Bronchial epithelial cell (primary cell): ENCODE data around the gene OR6B3. TPM values are rescaled to one million over a fixed set of nuclear protein-coding genes. Genes with fewer than 3 reads are reported as not detected.

Source experiments
- DNase-seq: peaks from one replicate; pipeline ENCODE4 v3.0.0-alpha.2; 2010; ENCODE audit warnings: low read depth
- FAIRE-seq: peaks from 2 replicates; lab custom pipeline; 2011; peaks lifted over from hg19 to GRCh38; lab: Jason Lieb, UNC
- H3K27me3 ChIP-seq: 2 replicates; pipeline ENCODE4 v1.5.1; 2011; ENCODE audit warnings: low read length; ENCODE audit not compliant: control insufficient read depth, insufficient read depth
- H3K36me3 ChIP-seq: 2 replicates; pipeline ENCODE4 v1.5.1; 2011; ENCODE audit warnings: low read length; ENCODE audit not compliant: control insufficient read depth, insufficient read depth
- H3K4me3 ChIP-seq: 2 replicates; pipeline ENCODE4 v1.5.1; 2011; ENCODE audit warnings: mild to moderate bottlenecking, low read depth, low read length, control low read depth
- total RNA-seq: library from RNA; depleted of rRNA; stranded (reverse); fragments of >200 nt; gene quantifications from 2 replicates; pipeline ENCODE4 v1.2.1, GENCODE V29; 2014
- TF ChIP-seq, protein P1 (sequence below): IDR thresholded peaks from 2 replicates; pipeline ENCODE4 v1.5.1; 2011; ENCODE audit warnings: mild to moderate bottlenecking, moderate library complexity, low read length, control low read depth, inconsistent platforms; ENCODE audit not compliant: insufficient read depth, severe bottlenecking

Gene OR6B3
- total RNA-seq, 1 donor from 2014 or later: not detected

DNA sequence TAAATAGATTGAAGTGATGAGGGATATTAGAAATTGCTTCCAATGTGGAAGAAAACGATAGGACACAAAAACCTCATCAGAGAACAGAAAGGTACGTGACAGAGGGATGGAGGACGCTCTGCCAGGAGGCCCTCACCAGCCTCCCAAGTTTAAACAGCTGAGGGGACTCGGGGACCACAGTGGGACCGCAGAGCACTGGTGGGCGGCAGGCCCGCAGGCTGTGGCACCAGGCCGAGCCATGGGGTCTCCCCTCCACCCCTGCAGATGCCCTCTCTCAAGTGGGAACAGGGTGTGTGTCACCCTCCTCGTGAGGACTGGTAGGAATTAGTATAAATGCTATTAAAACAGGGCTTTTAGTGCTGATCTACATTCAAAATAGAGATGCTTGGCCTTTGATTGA lies 39.0 kb downstream of the OR6B3 start:
- DNase-seq (no peak), FAIRE-seq (no peak)
- TF ChIP-seq, protein P1, sequence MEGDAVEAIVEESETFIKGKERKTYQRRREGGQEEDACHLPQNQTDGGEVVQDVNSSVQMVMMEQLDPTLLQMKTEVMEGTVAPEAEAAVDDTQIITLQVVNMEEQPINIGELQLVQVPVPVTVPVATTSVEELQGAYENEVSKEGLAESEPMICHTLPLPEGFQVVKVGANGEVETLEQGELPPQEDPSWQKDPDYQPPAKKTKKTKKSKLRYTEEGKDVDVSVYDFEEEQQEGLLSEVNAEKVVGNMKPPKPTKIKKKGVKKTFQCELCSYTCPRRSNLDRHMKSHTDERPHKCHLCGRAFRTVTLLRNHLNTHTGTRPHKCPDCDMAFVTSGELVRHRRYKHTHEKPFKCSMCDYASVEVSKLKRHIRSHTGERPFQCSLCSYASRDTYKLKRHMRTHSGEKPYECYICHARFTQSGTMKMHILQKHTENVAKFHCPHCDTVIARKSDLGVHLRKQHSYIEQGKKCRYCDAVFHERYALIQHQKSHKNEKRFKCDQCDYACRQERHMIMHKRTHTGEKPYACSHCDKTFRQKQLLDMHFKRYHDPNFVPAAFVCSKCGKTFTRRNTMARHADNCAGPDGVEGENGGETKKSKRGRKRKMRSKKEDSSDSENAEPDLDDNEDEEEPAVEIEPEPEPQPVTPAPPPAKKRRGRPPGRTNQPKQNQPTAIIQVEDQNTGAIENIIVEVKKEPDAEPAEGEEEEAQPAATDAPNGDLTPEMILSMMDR: no peak
- H3K27me3 ChIP-seq: no peaks in the 10 kb centered on the region
- peaks cover 31% of the 10 kb centered on the region for H3K36me3 ChIP-seq
- H3K4me3 ChIP-seq: no peak overlapping the region

DNA sequence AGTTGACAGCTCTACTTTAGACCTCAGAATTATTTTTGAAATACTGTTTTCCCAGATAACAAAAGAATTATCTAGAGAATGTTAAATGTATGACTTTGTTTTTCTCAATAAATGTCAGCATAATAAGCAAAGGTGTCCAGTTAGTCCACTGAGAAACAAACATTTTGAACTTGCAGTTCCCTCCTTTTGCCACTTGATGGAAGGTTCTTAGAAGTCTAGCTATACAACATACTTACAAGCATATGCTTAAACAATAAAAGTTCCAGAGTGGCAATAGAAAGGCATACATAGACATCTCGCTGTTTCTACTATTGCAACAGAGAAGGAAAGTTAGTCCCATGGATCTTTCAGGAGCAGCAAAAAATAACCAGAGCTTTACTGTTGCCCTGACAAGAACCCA lies 40.0 kb downstream of the OR6B3 start:
- peak; percentile 33 for DNase-seq
- Histone ChIP-seq H3K36me3 (peaks cover 27% of the 10 kb centered on the region), H3K4me3 (no peak overlapping the region), H3K27me3 (no peaks in the 10 kb centered on the region)
- FAIRE-seq: no peak
- TF ChIP-seq, protein P1: no peak

DNA sequence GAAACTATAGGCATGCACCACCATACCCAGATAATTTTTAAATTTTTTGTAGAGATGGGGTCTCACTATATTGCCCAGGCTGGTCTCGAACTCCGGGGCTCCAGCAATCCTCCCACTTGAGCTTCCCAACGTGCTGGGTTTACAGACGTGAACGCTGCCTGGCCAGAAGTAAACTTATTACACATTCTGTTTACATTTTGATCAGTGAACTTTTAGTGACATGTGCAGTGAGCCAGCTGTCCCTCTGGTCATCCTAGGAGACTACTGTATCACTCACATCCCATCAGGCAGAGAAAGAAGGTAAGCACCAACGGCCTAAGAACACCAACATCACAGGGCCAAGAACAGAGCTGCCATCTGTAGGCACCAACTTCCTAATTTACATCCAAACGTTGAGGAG lies 50.3 kb downstream of the OR6B3 start:
- TF ChIP-seq, protein P1: no peak
- Histone ChIP-seq H3K4me3 (no peak overlapping the region), H3K36me3 (peaks cover 25% of the 10 kb centered on the region), H3K27me3 (no peaks in the 10 kb centered on the region)
- no peak for FAIRE-seq
- DNase-seq: no peak

DNA sequence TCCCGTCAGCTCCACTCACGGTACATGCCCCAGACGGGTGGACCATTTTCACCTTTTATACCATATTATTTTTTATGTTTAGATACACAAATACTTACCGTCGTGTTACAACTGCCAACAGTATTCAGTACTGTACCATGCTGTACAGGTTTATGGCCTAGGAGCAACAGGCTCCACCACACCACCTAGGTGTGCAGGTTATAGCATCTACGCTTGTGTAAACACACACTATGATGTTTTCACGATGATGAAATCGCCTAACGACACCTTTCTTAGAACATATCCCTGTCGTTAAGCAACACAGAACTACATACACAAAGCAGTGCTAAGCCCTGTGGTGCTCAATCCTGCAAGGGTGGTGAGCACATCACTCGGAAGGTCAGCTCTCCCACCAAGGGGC lies 52.6 kb downstream of the OR6B3 start:
- DNase-seq (no peak), FAIRE-seq (no peak)
- Histone ChIP-seq H3K36me3 (peaks cover 18% of the 10 kb centered on the region), H3K4me3 (no peak overlapping the region), H3K27me3 (no peaks in the 10 kb centered on the region)
- TF ChIP-seq, protein P1: no peak

DNA sequence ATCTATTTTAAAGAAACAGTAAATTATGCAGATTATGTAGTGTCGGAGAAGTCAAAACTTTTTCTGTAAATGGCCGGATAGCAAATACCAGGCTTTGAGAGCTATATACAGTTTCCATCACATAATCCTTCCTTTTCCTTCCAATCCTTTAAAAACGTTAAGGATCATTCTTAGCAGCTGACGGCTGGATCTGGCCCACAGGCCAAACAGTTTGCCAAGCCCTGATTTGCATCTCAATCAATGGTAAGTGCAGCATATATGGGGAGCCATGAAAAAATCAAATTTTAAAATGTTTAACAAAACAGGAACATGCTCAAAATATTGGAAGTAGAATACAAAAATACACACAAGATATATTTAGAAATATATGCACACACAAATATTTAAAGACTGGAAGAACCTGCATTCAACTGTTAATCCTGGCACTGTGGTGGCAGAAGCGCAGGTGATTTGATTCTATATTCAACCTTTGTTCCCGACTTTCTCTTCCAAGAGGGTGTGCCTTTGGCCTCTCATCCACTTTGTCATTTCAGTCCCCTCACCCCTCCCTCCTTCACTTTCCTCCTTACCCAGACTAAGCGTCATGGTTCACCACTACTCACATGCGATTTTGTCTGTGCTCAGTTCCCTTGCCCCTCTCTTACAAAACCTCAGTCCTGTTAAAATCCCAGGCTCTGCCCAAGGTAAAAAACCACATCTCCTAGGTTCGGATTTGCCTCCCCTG lies 55.5 kb downstream of the OR6B3 start:
- FAIRE-seq: no peak
- Histone ChIP-seq H3K4me3 (no peak overlapping the region), H3K27me3 (no peaks in the 10 kb centered on the region), H3K36me3 (peaks cover 8% of the 10 kb centered on the region)
- no peak for DNase-seq
- TF ChIP-seq, protein P1: no peak

Other genes starting within 250 kb of the OR6B3 start
- 162 and 166 TPM in 2 replicates for gene NDUFA10, start 28.2 kb downstream of the OR6B3 start, total RNA-seq
- not detected in 2 replicates for gene OR6B2, start 23.1 kb downstream of the OR6B3 start, total RNA-seq
- 35.0 and 79.2 TPM in 2 replicates for gene COPS9, start 82.8 kb upstream of the OR6B3 start, total RNA-seq
- not detected in 2 replicates for gene OTOS, start 87.1 kb upstream of the OR6B3 start, total RNA-seq